BLaER1 (cell line): ENCODE measurements around the gene RNF151.
"Not testable (repeated sequence)": the region's sequence is repeated elsewhere in the genome, so short reads cannot be mapped to it uniquely, and the experiment has no call there.

Experiments
- H3K27ac ChIP-seq: shearing (Covaris generic); formaldehyde crosslinking; 2 replicates; pipeline ENCODE4 v1.8.1; 2022
- H3K27me3 ChIP-seq: shearing (Covaris generic); formaldehyde crosslinking; 2 replicates; pipeline ENCODE4 v1.8.1; 2022
- H3K36me3 ChIP-seq: shearing (Covaris generic); formaldehyde crosslinking; 2 replicates; pipeline ENCODE4 v1.8.1; 2022
- H3K4me1 ChIP-seq: shearing (Covaris generic); formaldehyde crosslinking; 2 replicates; pipeline ENCODE4 v1.8.1; 2022
- H3K4me2 ChIP-seq: shearing (Covaris generic); formaldehyde crosslinking; 2 replicates; pipeline ENCODE4 v1.8.1; 2022
- H3K4me3 ChIP-seq: shearing (Covaris generic); formaldehyde crosslinking; 2 replicates; pipeline ENCODE4 v1.8.1; 2022
- H3K9ac ChIP-seq: shearing (Covaris generic); formaldehyde crosslinking; 2 replicates; pipeline ENCODE4 v1.8.1; 2022
- H3K9me3 ChIP-seq: shearing (Covaris generic); formaldehyde crosslinking; 2 replicates; pipeline ENCODE4 v1.8.1; 2022
- H4K20me1 ChIP-seq: shearing (Covaris generic); formaldehyde crosslinking; 2 replicates; pipeline ENCODE4 v1.8.1; 2022
- Cebpa-rat ChIP-seq: shearing (Covaris generic); IDR thresholded peaks from 2 replicates; pipeline ENCODE4 v1.8.1; 2022

RNF151 gene

GRCh38 chr16:1936945-1937479 is 29.6 kb upstream of the RNF151 start:
- TF ChIP-seq Cebpa-rat: no peak
- H4K20me1 ChIP-seq: peaks cover 23% of the 10 kb centered on the region
- 0 out of 2 replicates have a peak, but pooled peaks cover 4% of the 10 kb centered on the region for H3K27me3 ChIP-seq
- no peaks in the 10 kb centered on the region for H3K9me3 ChIP-seq
- no peak overlapping the region for H3K27ac ChIP-seq
- no peak overlapping the region for H3K4me2 ChIP-seq
- H3K36me3 ChIP-seq: peaks cover 29% of the 10 kb centered on the region
- H3K9ac ChIP-seq: no peak overlapping the region
- no peak overlapping the region for H3K4me3 ChIP-seq
- H3K4me1 ChIP-seq: peaks cover 40% of the 10 kb centered on the region

GRCh38 chr16:1938316-1938715 is 28.3 kb upstream of the RNF151 start:
- no peaks in the 10 kb centered on the region for H3K9me3 ChIP-seq
- no peak for TF ChIP-seq Cebpa-rat
- H3K9ac ChIP-seq: no peak overlapping the region
- peaks cover 40% of the 10 kb centered on the region for H3K4me1 ChIP-seq
- H4K20me1 ChIP-seq: peaks cover 30% of the 10 kb centered on the region
- H3K27ac ChIP-seq: no peak overlapping the region
- peaks cover 10% of the 10 kb centered on the region; the same call in 1 of the 2 replicates for H3K27me3 ChIP-seq
- H3K4me2 ChIP-seq: no peak overlapping the region
- H3K4me3 ChIP-seq: no peak overlapping the region
- H3K36me3 ChIP-seq: peaks cover 29% of the 10 kb centered on the region

- Histone ChIP-seq H4K20me1 (peaks cover 30% of the 10 kb centered on the region), H3K36me3 (peaks cover 29% of the 10 kb centered on the region), H3K4me3 (no peak overlapping the region), H3K9me3 (no peaks in the 10 kb centered on the region), H3K9ac (no peak overlapping the region; the same call in 1 of the 2 replicates), H3K27me3 (peaks cover 10% of the 10 kb centered on the region; the same call in 1 of the 2 replicates), H3K4me1 (peaks cover 45% of the 10 kb centered on the region), H3K4me2 (peak overlapping the region; percentile 100), H3K27ac (no peak overlapping the region)
- TF ChIP-seq Cebpa-rat: no peak
Observed at GRCh38 chr16:1938910-1939309, 27.7 kb upstream of the RNF151 start.

- Histone ChIP-seq H3K4me2 (peak overlapping the region; percentile 100), H3K4me1 (peaks cover 46% of the 10 kb centered on the region), H4K20me1 (peaks cover 30% of the 10 kb centered on the region), H3K36me3 (peaks cover 29% of the 10 kb centered on the region)
- not testable (repeated sequence) for H3K27ac ChIP-seq, H3K4me3 ChIP-seq, H3K9me3 ChIP-seq, H3K9ac ChIP-seq, H3K27me3 ChIP-seq
Observed at GRCh38 chr16:1939833-1940232, 26.8 kb upstream of the RNF151 start.

- peaks cover 10% of the 10 kb centered on the region; the same call in 1 of the 2 replicates for H3K27me3 ChIP-seq
- no peak overlapping the region for H3K4me3 ChIP-seq
- H3K9ac ChIP-seq: peak overlapping the region; percentile 34; the same call in 1 of the 2 replicates
- no peak for TF ChIP-seq Cebpa-rat
- H3K27ac ChIP-seq: no peak overlapping the region
- peaks cover 46% of the 10 kb centered on the region for H3K4me1 ChIP-seq
- H4K20me1 ChIP-seq: peaks cover 30% of the 10 kb centered on the region
- H3K9me3 ChIP-seq: no peaks in the 10 kb centered on the region
- H3K4me2 ChIP-seq: peak overlapping the region; percentile 100
- peaks cover 29% of the 10 kb centered on the region for H3K36me3 ChIP-seq
Observed at GRCh38 chr16:1940273-1941161, 26.1 kb upstream of the RNF151 start.

GRCh38 chr16:1941162-1942046 is 25.3 kb upstream of the RNF151 start:
- Histone ChIP-seq H3K9ac (peak overlapping the region; percentile 79), H3K36me3 (peaks cover 29% of the 10 kb centered on the region), H3K4me1 (peaks cover 46% of the 10 kb centered on the region), H3K27me3 (peaks cover 10% of the 10 kb centered on the region; the same call in 1 of the 2 replicates), H3K9me3 (no peaks in the 10 kb centered on the region), H3K4me3 (peak overlapping the region; percentile 89), H3K4me2 (peak overlapping the region; percentile 100), H4K20me1 (peaks cover 30% of the 10 kb centered on the region), H3K27ac (no peak overlapping the region)
- TF ChIP-seq Cebpa-rat: no peak

GRCh38 chr16:1942047-1942809 is 24.4 kb upstream of the RNF151 start:
- Histone ChIP-seq H3K9ac (peak overlapping the region; percentile 79), H3K4me2 (peak overlapping the region; percentile 100), H3K27me3 (peaks cover 10% of the 10 kb centered on the region; the same call in 1 of the 2 replicates), H3K36me3 (peaks cover 22% of the 10 kb centered on the region), H3K9me3 (no peaks in the 10 kb centered on the region), H4K20me1 (peaks cover 30% of the 10 kb centered on the region), H3K4me1 (peaks cover 46% of the 10 kb centered on the region), H3K27ac (peak overlapping the region; percentile 69), H3K4me3 (peak overlapping the region; percentile 89)
- TF ChIP-seq Cebpa-rat: no peak

GRCh38 chr16:1942810-1943726 is 23.6 kb upstream of the RNF151 start, which contains the start of gene MSRB1:
Gene MSRB1, minus strand, starts transcription at chr16:1943199. Its CDS starts 43 bp downstream, at chr16:1943156.
- TF ChIP-seq Cebpa-rat: no peak
- peak within 1 kb of the TSS; percentile 79 for H3K9ac ChIP-seq

More at GRCh38 chr16:1942810-1943726, 23.6 kb upstream of the RNF151 start, which contains the start of gene MSRB1:
- Histone ChIP-seq H3K36me3 (peaks cover 14% of the 10 kb centered on the region), H3K4me2 (peak within 1 kb of the TSS; percentile 100), H4K20me1 (peaks cover 30% of the 10 kb centered on the region), H3K4me3 (peak within 1 kb of the TSS; percentile 89), H3K27ac (peak within 1 kb of the TSS; percentile 69), H3K9me3 (no peaks in the 10 kb centered on the region), H3K27me3 (peaks cover 10% of the 10 kb centered on the region; the same call in 1 of the 2 replicates), H3K4me1 (peaks cover 46% of the 10 kb centered on the region)
